Activated naive CD4-positive, alpha-beta T cell treated with anti-CD3 and anti-CD28 coated beads, Interleukin-2, amount 10 ng/mL, durations not matched to agents 5 hours and 36 hours (primary cell): Measurements from ENCODE around the gene MAGEB17. TPM values are rescaled to one million over a fixed set of nuclear protein-coding genes. Genes with fewer than 3 reads are reported as not detected.

Source experiments
- total RNA-seq, 2 experiments: library from RNA; stranded (reverse); gene quantifications; one replicate each; pipeline ENCODE4 v1.2.3, GENCODE V29; 2021

Gene MAGEB17, protein sequence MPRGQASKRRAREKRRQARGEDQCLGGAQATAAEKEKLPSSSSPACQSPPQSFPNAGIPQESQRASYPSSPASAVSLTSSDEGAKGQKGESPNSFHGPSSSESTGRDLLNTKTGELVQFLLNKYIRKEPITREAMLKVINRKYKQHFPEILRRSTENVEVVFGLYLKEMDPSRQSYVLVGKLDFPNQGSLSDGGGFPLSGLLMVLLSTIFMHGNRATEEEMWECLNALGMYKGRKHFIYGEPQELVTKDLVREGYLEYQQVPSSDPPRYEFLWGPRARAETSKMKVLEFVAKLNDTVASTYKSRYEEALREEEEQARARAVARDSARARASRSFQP
- total RNA-seq, result not detected

GRCh38 chrX:16167181-16167580 is at the start of gene MAGEB17:
Gene MAGEB17, plus strand, starts transcription at chrX:16167481. Its CDS starts 2,902 bp downstream, at chrX:16170383.

DNA sequence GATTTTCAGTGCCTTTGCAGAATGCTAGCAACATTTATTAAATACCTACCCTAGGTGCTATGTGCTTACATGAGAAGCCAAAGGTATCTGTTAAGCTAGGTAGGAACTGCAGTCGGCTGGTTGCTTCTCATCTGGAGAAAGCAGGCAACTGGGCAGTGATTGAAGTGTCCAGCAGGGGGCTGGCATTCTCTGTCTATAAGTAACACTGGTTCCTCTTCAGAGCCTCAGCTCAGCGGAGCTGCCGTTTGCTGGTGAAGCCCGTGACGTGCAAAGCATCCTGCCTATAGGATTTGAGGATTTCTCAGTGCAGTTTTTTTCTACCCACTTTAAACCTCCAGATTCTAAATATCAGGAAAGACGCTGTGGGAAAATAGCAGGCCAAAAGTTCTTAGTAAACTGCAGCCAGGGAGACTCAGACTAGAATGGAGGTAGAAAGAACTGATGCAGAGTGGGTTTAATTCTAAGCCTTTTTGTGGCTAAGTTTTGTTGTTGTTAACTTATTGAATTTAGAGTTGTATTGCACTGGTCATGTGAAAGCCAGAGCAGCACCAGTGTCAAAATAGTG is 44.0 kb upstream of the MAGEB17 start, which contains the start of gene GRPR:
GRPR (plus strand) TSS at position 344 of the 565 bp plus-strand sequence. CDS start 389 bp downstream, outside the sequence.

Other genes starting within 250 kb of the MAGEB17 start
- under 1 TPM; 0.10 to 0.14 TPM for gene GRPR, start 43.9 kb upstream of the MAGEB17 start, total RNA-seq